ENCODE results near the gene CEP162.
"Not testable (repeated sequence)": the region's sequence is repeated elsewhere in the genome, so short reads cannot be mapped to it uniquely, and the experiment has no call there.

The CEP162 gene

DNA sequence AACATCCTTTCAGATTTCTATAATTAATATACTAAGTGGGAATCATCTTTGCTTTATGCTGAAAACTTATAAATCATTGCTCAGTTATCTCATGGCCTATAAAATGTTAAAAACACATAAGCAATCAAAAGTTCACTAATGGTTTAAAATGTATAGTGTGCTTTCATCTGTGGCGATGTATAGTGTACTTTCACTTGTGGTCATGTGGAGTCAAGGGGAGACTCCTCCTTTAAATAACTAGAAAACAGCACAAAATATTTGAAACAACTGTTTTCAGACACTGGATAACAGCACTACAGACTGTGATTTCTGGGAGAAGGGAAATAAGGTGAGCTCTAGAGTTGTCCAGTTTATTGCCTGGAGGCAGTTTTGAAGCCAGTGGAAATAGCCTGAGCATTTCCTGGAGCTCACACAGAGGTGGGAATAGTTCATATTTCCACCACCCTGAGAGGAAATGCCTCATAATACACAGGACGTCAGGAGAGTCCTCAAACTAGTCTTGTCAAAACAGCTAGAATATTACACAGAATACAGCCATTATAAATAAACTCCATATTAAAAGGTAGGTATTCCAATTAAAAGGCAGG is 89.4 kb downstream of the CEP162 start:
- DNase-seq, result no peak

DNA sequence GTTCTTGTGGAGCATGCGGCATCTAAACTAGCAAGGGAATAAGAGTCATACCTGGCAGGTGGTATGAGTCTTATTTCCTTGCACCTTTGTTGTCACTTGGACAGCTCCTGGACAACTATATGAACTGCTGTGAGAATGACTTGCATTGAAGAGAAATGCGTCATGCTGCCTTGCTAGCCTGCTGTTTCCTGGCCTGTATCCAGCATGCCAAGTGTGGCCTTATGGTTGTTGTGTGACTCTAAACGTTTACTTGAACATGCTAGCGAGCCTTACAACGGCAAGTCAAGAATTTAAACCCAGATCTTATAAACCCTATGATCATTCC is 90.4 kb downstream of the CEP162 start:
- no peak for DNase-seq

DNA sequence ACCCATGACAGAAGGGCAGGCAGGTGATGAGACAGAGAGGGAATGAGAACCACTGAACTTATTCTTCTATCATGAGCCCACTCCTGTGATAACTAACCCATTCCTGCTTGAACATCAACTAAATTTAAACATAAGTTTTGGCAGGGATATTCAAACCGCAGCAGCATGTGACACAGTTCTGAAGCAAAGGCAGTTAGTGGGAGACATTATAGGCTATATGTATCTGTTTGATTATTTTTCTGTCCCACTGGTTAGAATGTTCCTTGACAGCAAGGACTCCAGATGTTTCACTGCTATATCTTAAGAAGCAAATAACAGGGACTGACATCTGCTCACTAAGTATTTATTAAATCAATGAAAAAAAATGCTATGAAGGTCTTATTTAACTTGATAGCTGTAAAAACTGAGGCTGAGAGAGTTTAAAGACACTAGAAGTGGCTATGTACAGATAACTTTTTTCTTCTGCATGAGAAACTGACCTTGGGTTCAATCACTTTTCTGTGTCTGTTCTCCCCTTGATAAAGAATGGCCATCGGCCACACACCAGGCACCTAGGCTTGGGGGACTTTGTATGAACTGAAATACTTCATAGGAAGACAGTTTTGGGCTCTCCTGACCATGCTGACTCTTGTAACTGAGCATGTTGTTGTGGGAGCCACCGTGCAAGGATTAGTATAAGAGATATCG is 90.9 kb downstream of the CEP162 start:
- no peak for DNase-seq

DNA sequence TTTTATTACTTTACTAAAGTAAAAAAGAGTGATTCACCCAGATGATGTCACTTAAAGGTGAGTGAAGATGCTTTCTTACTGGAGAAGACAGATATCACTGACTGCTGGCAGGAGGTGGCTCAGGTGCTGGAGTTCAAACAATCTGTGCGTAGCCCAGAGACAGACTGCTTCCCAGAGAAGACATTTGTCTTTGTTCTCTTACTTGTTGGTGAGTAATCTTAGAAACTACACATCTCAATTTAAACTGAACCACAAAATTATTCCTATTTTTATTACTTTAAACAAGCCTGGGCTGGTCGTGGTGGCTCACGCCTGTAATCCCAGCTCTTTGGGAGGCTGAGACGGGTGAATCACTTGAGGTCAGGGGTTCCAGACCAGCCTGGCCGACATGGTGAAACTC is 92.2 kb downstream of the CEP162 start:
- no peak for DNase-seq

DNA sequence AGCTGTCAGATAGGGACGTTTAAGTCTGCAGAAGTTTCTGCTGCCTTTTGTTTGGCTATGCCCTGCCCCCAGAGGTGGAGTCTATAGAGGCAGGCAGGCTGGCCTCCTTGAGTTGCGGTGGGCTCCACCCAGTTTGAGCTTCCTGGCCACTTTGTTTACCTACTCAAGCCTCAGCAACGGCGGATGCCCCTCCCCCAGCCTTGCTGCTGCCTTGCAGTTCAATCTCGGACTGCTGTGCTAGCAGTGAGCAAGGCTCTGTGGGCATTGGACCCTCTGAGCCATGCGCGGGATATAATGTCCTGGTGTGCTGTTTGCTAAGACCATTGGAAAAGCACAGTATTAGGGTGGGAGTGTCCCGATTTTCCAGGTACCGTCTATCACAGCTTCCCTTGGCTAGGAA is 94.1 kb downstream of the CEP162 start:
- not testable (repeated sequence) for DNase-seq

DNA sequence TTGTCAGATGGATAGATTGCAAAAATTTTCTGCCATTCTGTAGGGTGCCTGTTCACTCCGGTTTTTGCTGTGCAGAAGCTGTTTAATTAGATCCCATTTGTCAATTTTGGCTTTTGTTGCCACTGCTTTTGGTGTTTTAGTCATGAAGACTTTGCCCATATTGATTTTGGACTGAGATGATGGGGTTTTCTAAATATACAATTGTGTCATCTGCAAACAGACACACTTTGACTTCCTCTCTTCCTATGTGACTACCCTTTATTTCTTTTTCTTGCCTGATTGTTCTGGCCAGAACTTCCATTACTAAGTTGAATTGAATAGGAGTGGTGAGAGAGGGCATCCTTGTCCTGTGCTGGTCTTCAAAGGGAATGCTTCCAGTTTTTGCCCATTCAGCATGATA is 97.9 kb downstream of the CEP162 start:
- DNase-seq, result not testable (repeated sequence)

DNA sequence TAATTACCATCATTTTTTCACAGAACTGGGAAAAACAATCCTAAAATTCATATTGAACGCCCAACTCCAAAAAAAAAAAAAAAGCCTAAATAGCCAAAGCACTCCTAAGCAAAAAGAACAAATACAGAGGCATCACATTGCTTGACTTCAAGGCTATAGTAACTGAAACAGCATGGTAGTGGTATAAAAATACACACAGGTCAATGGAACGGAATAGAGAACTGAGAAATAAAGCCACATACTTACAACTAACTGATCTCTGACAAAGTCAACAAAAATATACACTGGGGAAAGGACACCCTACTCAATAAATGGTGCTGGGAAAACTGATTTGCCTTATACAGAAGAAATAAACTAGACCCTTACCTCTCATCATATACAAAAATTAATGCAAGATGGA is 104.3 kb downstream of the CEP162 start:
- no peak for DNase-seq

DNA sequence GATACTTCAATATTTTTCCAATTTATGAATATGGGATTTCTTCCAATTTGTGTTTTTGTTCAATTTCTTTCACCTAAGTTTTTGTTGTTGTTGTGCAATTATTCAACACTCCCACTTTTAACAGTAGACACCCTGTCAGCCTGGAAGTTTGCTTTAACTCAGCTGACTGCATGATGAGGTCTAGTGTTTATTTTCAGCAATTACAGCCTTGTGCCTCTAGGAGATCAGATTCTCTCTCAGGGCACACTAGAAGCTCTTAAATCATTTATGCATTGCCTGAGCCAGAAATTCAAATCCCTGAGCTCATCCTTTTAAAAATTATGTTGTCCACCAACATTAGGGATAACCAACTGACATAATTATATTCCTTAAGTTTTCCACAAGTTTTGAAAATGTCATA is 108.2 kb downstream of the CEP162 start:
- no peak for DNase-seq

DNA sequence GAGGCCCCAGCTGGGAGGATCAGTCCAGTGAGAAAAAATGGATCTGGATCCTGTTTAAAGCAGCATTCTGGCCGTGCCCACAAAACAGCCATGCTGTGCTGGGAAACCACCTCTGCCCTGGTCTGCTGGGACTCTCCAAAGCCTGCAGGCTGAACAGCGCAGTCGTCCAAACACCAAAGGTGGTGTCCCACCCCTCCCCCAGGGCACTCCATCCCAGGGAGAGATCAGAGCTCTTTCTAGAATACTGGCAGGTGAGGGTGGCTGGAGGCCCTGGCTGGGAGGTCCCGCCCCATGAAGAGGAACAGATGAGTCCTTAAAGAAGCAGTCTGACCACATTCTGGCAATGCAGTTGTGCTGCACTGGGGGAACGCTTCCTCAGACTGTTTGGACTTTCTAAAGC is 109.3 kb downstream of the CEP162 start:
- DNase-seq, result no peak

DNA sequence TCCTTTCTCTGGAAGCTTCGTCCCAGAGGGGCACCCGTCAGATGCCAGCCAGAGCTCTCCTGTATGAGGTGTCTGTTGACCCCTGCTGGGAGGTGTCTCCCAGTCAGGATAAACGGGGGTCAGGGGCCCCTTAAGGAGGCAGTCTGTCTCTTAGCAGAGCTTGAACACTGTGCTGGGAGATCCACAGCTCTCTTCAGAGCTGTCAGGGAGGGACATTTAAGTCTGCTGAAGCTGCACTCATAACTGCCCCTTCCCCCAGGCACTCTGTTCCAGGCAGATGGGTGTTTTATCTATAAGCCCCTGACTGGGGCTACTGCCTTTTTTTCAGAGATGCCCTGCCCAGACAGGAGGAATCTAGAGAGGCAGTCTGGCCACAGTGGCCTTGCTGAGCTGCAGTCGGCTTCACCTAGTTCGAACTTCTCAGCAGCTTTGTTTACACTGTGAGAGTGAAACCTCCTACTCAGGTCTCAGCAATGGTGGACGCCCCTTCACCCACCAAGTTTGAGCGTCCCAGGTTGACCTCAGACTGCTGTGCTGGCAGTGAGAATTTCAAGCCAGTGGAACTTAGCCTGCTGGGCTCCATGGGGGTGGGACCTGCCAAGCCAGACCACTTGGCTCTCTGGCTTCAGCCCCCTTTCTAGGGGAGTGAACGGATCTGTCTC is 112.4 kb downstream of the CEP162 start:
- not testable (repeated sequence) for DNase-seq

DNA sequence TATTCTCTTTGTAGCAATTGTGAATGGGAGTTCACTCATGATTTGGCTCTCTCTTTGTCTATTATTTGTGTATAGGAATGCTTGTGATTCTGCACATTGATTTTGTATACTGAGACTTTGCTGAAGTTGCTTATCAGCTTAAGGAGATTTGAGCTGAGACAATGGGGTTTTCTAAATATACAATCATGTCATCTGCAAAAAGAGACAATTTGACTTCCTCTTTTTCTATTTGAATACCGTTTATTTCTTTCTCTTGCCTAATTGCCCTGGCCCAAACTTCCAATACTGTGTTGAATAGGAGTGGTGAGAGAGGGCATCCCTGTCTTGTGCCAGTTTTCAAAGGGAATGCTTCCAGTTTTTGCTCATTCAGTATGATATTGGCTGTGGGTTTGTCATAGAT is 116.1 kb downstream of the CEP162 start:
- DNase-seq, result not testable (repeated sequence)

DNA sequence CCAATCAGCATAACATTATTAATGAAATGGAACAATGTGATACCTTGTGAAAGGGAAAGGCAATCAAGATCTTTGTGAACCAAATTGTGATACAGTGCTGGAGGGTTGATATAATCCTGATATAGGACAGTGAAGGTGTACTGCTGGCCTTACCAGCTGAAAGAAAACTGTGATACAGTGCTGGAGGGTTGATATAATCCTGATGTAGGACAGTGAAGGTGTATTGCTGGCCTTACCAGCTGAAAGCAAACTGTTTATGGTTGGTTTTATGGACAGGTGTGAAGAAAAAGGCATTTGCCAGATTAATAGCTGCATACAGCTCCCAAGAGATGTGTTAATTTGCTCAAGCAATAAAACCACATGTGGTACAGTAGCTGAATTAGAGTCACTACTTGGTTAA is 119.9 kb downstream of the CEP162 start:
- DNase-seq, result no peak

DNA sequence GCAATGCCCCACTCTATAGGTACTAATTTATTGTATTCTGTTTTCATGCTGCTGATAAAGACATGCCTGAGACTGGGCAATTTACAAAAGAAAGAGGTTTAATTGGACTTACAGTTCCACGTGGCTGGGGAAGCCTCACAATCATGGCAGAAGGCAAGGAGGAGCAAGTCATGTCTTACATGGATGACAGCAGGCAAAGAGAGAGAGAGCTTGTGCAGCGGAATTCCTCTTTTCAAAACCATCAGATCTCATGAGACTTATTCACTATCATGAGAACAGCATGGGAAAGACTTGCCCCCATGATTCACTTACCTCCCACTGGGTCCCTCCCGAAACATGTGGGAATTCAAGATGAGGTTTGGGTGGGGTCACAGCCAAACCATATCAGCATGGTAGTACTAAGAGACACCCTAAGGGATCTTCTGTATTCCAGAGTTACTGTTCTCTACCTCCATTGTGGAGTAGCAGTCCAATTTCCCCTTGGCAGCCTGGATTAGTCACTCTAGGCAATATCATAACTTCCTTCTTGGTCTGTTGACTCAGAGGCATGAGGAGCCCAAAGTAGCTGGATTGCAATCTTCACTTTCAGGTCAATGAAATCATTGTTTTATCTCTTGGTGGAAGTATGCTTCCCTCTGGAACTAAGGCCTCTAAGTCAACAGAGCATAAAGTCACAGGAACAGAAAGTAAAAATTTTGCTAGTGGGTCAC is 122.1 kb downstream of the CEP162 start:
- DNase-seq, result not testable (repeated sequence)

DNA sequence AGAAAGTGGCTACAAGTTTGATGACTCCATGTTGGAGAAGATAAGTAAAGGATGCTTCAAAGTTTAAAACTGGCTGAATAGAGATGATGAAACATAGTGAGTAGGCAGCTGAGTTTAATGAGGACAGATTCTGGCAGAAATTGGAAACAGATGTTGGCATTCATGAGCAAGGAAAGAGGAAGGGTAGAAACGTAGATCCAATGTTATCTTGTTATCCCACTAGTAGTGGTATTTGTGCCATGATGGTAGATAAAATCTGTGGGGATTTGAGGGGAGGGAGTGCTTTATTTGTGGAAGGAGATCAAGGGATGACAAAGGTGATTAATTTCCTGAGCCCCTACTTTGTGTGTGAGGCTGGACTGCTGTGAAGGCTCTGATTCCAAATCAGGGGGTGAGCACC is 124.4 kb downstream of the CEP162 start:
- DNase-seq, result no peak

DNA sequence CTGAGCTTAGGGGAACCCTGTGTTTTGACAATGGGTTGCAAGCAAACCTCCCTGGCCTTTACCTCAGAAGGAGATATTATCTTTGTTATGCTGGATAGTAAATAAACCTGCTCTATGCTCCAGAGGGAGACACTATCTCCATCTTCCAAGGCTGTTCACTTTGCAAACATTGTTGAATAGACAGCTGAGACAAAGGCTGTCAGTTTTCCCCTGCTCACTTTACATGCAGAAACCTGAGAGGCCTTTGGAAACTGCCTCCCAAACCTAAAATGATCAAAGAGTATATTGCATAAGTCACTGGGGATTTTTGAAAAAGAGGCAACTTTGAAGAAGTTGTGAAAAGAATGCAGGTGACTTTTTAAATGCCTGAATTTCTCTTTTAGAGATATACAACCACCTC is 132.3 kb downstream of the CEP162 start:
- DNase-seq, result no peak

DNA sequence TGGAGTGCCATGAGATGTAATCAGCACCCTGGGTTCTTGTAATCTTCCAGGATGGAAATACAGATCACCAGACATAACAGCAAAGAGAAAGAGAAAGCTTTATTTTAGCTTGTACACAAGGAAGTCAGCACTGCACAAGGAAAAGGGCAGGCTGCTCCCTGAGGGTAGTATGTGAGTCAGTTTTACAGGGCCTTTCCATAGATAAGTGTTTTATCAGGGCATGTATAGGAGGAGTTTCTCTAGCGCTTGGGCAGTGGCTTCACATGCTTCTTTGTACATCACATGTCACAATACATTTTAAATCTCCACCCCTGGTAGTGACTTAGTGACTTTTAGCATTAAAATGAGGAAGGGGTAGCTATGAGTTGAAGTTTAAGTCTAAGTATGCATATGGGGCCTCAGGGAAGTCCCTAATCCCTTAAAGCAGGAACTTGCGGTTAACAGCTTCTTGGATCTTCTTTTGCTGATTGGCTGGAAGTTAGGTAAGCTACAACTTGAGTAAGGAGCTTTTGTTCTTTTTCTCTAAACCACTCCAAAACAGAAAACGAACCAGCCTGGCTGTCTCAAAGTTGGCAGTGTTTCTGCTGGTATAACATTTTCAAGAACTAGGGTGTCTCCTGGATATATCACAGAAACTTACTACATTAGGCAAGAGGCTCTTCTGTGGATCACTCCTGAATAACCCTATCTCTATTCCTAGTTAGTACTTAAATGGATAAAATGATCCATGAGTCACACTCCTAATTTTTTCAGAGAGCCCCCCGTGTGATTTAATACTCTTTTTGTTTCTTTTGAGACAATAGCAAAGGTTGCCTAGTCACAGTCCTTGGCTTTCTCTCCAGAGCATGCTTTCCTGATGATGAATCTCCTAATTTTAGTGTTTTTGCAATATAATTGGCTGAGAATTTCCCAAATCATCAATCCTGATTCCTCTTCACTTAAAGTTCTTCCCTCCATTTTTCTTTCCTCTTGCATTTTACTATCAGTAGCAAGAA is 133.7 kb downstream of the CEP162 start:
- no peak for DNase-seq

DNA sequence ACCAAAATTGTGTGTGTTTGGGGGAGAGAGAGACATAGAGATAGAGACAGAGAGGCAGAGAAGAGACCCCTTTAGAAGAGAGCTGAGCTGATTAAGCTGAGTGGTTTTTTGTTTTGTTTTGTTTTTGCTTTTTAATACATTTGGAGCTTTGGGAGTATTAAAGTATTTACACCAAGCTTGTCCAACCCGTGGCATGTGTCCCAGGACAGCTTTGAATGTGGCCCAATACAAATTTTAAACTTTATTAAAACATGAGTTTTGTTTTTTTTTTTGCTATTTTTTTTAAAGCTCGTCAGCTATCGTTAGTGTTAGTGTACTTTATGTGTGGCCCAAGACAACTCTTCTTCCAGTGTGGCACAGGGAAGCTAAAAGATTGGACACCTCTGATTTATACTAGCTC is 137.9 kb downstream of the CEP162 start:
- DNase-seq, result no peak

DNA sequence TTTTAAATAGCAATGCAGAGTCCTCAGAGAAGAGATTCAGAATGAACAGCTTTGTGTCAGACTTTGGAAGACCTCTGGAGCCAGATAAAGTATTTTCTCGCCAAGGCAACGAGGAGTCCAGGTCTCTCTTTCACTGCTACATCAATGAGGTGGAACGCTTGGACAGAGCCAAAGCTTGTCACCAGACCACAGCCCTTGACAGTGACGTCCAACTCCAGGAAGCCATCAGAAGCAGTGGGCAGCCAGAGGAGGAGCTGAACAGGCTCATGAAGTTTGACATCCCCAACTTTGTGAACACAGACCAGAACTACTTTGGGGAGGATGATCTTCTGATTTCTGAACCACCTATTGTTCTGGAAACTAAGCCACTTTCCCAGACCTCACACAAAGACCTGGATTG is 138.4 kb downstream of the CEP162 start:
- DNase-seq, result no peak

DNA sequence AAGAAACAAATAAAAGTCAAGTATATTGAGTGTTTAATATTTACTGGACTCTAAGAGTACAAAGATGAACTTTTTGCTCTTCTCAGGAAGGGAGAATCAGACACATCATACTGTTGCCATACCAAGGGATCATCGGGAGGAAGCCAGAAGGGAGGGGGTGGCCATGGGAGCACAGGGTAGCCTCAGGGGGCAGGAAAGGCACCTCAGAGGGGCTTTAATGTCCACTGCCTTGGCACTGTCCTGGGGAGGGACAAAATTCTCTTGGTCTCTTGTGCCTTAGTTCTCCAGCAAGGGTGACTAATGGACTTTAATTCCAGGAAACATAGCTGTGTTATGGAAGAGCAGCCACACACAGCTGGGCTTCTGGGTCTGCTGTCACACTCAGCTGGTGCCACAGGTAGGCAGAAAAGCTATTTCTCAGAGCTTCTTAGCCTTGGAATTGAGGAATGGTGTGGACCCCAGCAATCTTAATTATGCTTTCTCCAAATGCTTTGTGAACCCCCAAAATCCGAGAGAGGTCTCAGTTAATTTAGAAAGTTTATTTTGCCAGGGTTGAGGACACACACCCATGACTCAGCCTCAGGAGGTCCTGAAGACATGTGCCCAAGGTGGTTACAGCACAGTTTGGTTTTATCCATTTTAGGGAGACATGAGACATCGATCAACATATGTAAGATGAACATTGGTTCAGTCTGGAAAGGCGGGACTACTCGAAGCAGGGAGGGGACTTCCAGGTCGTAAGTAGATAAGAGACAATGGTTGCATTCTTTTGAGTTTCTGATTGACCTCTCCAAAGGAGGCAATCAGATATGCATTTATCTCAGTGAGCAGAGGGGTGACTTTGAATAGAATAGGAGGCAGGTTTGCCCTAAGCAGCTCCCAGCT is 140.7 kb downstream of the CEP162 start:
- no peak for DNase-seq

DNA sequence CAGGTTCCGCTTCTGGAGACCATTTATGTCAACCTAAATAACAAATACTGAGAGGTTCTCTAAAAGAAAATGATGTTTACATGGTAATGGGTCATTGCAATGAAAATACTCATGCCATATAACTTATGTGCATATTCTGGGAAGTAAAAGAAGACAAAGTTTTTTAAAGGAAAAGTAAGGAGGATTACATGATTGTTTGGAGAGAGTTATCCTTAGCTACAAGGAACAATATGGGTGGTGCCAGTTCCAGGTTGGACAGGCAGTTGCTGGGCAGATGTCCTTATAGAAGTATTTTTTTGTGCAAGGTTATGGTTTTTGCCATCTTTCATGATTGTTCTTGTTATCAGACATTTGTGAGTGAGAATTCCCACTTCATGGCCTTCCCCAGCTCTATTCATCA is 141.4 kb downstream of the CEP162 start:
- no peak for DNase-seq

DNA sequence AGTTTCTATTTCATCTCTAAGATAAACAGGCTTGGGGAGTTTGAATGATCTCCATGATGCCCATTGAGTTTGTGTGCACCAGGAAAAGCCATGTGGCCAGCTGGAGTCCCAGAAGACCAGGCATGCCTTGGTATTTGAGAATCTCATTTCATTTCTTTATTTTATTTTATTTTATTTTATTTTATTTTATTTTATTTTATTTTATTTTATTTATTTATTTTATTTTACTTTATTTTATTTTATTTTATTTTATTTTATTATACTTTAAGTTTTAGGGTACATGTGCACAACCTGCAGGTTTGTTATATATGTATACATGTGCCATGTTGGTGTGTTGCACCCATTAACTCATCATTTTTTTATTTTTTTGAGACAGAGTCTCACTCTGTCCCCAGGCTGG is 142.7 kb downstream of the CEP162 start:
- not testable (repeated sequence) for DNase-seq

All from NK-92 treated with Interleukin-12 subunit alpha and Interleukin-12 subunit beta, amount 100 ng/mL, for 24 hours (cell line).